ENCODE data around the gene P2RX7. TPM values are rescaled to one million over a fixed set of nuclear protein-coding genes. Genes with fewer than 3 reads are reported as not detected.

P2RX7 gene
- total RNA-seq, 1 donor from 2014 or later, result 0.12 TPM

DNA sequence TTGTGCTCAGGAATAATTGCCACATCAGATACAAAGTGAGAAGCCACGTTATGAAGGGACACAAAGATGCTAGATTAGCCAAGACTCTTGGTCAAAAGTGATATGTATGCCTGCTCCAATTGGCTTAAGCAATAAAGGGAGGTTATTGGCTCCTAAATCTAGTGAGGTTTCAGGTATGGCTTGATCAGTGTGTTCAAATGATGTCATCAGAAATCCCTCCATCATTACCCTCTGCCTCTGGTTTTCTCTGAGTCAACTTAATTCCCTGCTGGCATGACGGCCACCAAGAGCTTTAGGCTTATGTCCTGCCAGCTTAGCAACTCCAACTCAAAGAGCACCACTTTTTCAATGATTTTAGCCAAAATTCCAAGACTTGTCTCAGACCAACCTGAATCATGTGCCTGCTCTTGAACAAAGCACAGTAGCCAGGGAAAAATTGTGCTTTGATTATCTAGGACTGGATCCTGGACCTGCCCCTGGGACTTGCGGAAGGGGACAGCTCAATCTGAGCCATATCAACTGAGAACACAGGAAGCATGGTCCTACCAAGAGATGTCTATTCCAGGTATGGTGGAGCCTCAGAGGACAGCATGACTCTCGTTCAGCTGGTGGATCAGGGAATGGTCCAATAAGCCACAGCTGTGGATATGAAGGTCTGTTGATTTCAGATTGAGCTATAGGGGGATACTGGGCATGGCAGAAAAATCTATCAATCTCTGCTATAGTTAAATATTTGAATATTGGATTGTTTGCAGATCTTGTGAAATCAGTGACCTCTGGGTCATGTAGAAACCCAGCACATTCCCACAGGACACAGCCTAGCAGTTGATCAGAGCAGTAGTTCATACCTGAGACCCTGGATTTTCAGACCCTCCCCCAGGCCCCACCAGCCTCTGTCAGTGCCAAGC is 16.1 kb upstream of the P2RX7 start:
- TF ChIP-seq, protein P1, sequence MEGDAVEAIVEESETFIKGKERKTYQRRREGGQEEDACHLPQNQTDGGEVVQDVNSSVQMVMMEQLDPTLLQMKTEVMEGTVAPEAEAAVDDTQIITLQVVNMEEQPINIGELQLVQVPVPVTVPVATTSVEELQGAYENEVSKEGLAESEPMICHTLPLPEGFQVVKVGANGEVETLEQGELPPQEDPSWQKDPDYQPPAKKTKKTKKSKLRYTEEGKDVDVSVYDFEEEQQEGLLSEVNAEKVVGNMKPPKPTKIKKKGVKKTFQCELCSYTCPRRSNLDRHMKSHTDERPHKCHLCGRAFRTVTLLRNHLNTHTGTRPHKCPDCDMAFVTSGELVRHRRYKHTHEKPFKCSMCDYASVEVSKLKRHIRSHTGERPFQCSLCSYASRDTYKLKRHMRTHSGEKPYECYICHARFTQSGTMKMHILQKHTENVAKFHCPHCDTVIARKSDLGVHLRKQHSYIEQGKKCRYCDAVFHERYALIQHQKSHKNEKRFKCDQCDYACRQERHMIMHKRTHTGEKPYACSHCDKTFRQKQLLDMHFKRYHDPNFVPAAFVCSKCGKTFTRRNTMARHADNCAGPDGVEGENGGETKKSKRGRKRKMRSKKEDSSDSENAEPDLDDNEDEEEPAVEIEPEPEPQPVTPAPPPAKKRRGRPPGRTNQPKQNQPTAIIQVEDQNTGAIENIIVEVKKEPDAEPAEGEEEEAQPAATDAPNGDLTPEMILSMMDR (conservative IDR thresholded peaks at IDR 0.05), result no peak
- H3K36me3 Mint-ChIP-seq (ENCODE audit: low read depth), result no peaks in the 10 kb centered on the region
- no peak overlapping the region for H3K4me3 Mint-ChIP-seq
- H3K4me1 Mint-ChIP-seq, result no peaks in the 10 kb centered on the region
- no peak for DNase-seq (ENCODE audit: low read depth, low spot score)
- no peaks in the 10 kb centered on the region for H3K9me3 Mint-ChIP-seq
- peaks cover 24% of the 10 kb centered on the region for H3K27me3 Mint-ChIP-seq (ENCODE audit: low read depth)
- H3K27ac Mint-ChIP-seq (ENCODE audit: unreplicated experiment), result no peak overlapping the region

DNA sequence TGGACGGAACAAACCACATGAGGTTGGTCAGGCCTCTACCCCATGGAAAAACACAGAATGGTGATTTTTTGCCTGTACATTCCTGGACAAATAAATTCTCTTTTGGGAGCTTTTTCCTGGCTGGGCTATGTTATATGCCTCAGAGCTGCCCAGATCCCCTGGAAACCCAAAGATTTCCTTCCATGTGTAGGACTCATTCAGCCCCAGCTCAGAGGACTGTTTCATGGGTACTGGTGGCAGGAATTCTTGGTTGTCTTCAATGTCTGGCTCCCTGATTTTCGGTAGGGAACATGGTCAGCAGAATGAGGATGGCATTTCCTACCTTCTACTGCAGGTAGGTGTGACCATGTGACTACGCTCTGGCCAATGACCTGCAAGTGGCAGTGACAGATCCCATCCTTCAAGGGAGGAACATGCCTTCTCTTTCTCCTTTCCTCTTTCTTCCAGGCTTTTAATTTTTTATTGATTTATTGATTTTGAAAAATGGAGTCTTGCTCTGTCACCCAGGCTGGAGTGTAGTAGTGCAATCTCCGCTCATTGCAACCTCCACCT is 15.4 kb upstream of the P2RX7 start:
- H3K4me3 Mint-ChIP-seq, result no peak overlapping the region
- no peak for DNase-seq (ENCODE audit: low read depth, low spot score)
- no peaks in the 10 kb centered on the region for H3K9me3 Mint-ChIP-seq
- TF ChIP-seq, protein P1 (conservative IDR thresholded peaks at IDR 0.05), result no peak
- no peaks in the 10 kb centered on the region for H3K36me3 Mint-ChIP-seq (ENCODE audit: low read depth)
- H3K27ac Mint-ChIP-seq (ENCODE audit: unreplicated experiment), result no peak overlapping the region
- H3K27me3 Mint-ChIP-seq (ENCODE audit: low read depth), result peaks cover 29% of the 10 kb centered on the region
- H3K4me1 Mint-ChIP-seq, result no peaks in the 10 kb centered on the region

DNA sequence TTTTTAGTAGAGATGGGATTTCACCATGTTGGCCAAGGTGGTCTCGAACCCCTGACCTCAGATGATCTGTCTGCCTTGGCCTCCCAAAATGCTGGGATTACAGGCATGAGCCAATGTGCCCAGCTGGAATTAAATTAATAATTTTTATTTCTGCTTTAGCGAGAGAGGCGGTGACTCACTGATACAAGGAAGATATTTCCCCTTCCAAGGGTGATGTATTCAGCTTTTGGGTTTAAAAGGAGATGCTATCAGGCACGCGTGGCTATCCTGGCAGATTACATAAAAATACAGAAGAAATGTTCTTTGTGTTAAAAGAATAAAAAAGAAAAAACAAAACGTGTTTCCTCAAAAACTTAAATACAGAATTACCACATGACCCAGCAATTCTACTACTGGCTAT is 12.4 kb upstream of the P2RX7 start:
- DNase-seq (ENCODE audit: low read depth, low spot score), result no peak
- no peak overlapping the region for H3K27ac Mint-ChIP-seq (ENCODE audit: unreplicated experiment)
- peaks cover 7% of the 10 kb centered on the region for H3K9me3 Mint-ChIP-seq
- no peaks in the 10 kb centered on the region for H3K4me1 Mint-ChIP-seq
- H3K4me3 Mint-ChIP-seq, result no peak overlapping the region
- H3K36me3 Mint-ChIP-seq (ENCODE audit: low read depth), result no peaks in the 10 kb centered on the region
- H3K27me3 Mint-ChIP-seq (ENCODE audit: low read depth), result peaks cover 44% of the 10 kb centered on the region
- TF ChIP-seq, protein P1 (conservative IDR thresholded peaks at IDR 0.05), result no peak

DNA sequence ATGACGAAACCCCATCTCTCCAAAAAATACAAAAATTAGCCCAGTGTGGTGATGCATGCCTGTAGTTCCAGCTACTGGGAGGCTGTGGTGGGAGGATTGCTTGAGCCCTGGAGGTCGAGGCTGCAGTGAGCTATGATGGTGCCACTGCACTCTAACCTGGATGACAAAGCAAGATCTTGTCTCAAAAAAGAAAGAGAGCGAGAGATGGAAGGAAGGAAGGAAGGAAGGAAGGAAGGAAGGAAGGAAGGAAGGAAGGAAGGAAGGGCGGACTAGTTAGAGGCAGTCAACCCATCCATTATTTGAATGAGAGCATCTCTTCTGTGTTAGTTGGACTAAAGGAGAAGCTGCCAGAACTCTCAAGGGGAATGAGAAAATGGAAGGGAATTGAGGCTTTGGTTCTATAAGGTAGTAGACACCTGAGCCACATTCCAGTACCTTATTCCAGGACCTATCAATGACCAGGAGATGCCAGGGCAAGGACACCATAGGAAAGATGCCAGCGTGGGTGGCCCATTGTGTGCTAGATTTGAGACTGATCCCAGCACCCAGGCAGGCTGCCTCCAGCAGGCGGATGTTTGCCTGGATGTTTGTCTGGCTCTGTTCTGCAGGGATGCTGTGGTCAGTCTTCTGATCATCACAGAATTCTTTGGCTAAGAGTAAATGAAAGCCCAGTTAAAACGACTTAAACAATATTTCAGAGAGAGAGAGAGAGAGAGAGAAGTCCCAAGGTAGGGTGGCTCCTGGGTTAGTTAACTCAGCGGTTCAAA is 11.5 kb upstream of the P2RX7 start:
- TF ChIP-seq, protein P1 (conservative IDR thresholded peaks at IDR 0.05), result no peak
- Mint-ChIP-seq H3K9me3 (peaks cover 7% of the 10 kb centered on the region), H3K27ac (ENCODE audit: unreplicated experiment) (no peak overlapping the region), H3K4me3 (no peak overlapping the region), H3K36me3 (ENCODE audit: low read depth) (no peaks in the 10 kb centered on the region), H3K27me3 (ENCODE audit: low read depth) (peaks cover 49% of the 10 kb centered on the region), H3K4me1 (no peaks in the 10 kb centered on the region)
- DNase-seq (ENCODE audit: low read depth, low spot score), result no peak

DNA sequence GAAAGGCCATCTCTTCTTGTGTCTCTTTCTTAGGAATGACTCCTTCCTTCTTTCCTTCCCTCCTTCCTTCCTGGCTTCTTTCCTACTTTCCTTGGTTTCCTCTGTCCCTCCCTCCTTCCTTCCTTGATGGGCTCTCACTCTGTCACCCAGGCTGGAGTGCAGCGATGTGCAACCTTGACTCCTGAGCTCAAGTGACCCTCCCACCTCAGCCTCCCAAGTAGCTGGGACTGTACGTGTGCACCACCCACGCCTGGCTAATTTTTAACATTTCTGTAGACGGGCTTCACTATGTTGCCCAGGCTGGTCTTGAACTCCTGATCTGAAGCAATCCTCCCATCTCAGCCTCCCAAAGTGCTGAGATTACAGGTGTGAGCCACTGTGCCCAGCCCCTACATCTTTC is 10.9 kb upstream of the P2RX7 start:
- Mint-ChIP-seq H3K9me3 (peaks cover 7% of the 10 kb centered on the region), H3K27me3 (ENCODE audit: low read depth) (peaks cover 54% of the 10 kb centered on the region), H3K27ac (ENCODE audit: unreplicated experiment) (no peak overlapping the region), H3K36me3 (ENCODE audit: low read depth) (no peaks in the 10 kb centered on the region), H3K4me1 (no peaks in the 10 kb centered on the region), H3K4me3 (no peak overlapping the region)
- TF ChIP-seq, protein P1 (conservative IDR thresholded peaks at IDR 0.05), result no peak
- DNase-seq (ENCODE audit: low read depth, low spot score), result no peak

Data from neural crest cell (in vitro differentiated cells).